K562 (cell line): ENCODE data around the gene SLC39A9. TPM values are rescaled to one million over a fixed set of nuclear protein-coding genes. Genes with fewer than 3 reads are reported as not detected.
A peak's percentile ranks its signal among the peaks of the same experiment; 100 is the strongest.

Experiments
- CSDE1 ChIP-seq, 2 experiments: fragments of 450-650 bp; IDR thresholded peaks; 2 replicates each; pipeline ENCODE4 v1.6.1; 2016; ENCODE audit warnings: mild to moderate bottlenecking in 1 of 2
- FOXK1 ChIP-seq: sonication (generic); formaldehyde crosslinking; IDR thresholded peaks from 2 replicates; pipeline ENCODE4 v1.8.0; 2022; ENCODE audit warnings: missing genetic modification reagents, mild to moderate bottlenecking, borderline replicate concordance
- KAT7 ChIP-seq: sonication (generic); formaldehyde crosslinking; IDR thresholded peaks from 2 replicates; pipeline ENCODE4 v1.8.0; 2022; ENCODE audit warnings: missing genetic modification reagents, mild to moderate bottlenecking, borderline replicate concordance
- KAT8 ChIP-seq: fragments of 450-650 bp; IDR thresholded peaks from 2 replicates; pipeline ENCODE4 v1.6.1; 2016; ENCODE audit warnings: low read depth, mild to moderate bottlenecking
- OTX1 ChIP-seq: fragments of 450-650 bp; formaldehyde crosslinking; IDR thresholded peaks from 2 replicates; pipeline ENCODE4 v1.4.0; 2022; ENCODE audit warnings: mild to moderate bottlenecking
- RBM17 ChIP-seq: fragments of 200-400 bp; formaldehyde crosslinking; IDR thresholded peaks from 2 replicates; pipeline ENCODE4 v1.6.1; 2017; ENCODE audit warnings: low read depth, mild to moderate bottlenecking, low read length, borderline replicate concordance
- SLC30A9 ChIP-seq: fragments of 250-450 bp; sonication (Bioruptor Pico); IDR thresholded peaks from 2 replicates; pipeline ENCODE4 v1.8.0; 2022; ENCODE audit warnings: mild to moderate bottlenecking, moderate library complexity
- ZNF146 ChIP-seq: IDR thresholded peaks from one replicate; pipeline ENCODE4 v1.6.1; 2018; ENCODE audit warnings: missing compliant biosample characterization; ENCODE audit not compliant: unreplicated experiment
- ZZZ3 ChIP-seq: fragments of 450-650 bp; IDR thresholded peaks from 2 replicates; pipeline ENCODE4 v1.6.1; 2016; ENCODE audit warnings: antibody characterized with exemption, mild to moderate bottlenecking, moderate library complexity
- polyA plus RNA-seq, 8 experiments: library from polyadenylated mRNA; depleted of rRNA in 4 of 8; stranded (reverse) in 5 of 8; unstranded in 3 of 8; fragments of >200 nt; fragmentation: Nextera tagmentation in 2 of 8; fragmentation: Illumina TruSeq in 1 of 8; extraction: Ambion mirVana in 2 of 8; extraction: Trizol in 1 of 8; gene quantifications; 2 replicates each; pipeline versions ENCODE4 v1.2.1 to v1.2.3, GENCODE V29; 2011 to 2014; ENCODE audit warnings: inconsistent platforms in 1 of 8, missing spikeins in 1 of 8
- total RNA-seq, 7 experiments: library from RNA; depleted of rRNA in 6 of 7; stranded (reverse); fragments of >200 nt in 6 of 7; fragmentation: Illumina TruSeq in 2 of 7; extraction: Trizol in 2 of 7; gene quantifications; 2 replicates each; pipeline versions ENCODE4 v1.2.1 to v1.2.3, GENCODE V29; 2011 to 2021; ENCODE audit warnings: low replicate concordance in 1 of 7
- TF ChIP-seq, protein P1 (sequence below): sonication (generic); formaldehyde crosslinking; IDR thresholded peaks from 2 replicates; pipeline ENCODE4 v1.8.0; 2022; ENCODE audit warnings: mild to moderate bottlenecking, missing genetic modification reagents
- TF ChIP-seq, protein P2 (sequence below): sonication (generic); formaldehyde crosslinking; IDR thresholded peaks from 2 replicates; pipeline ENCODE4 v1.8.0; 2022; ENCODE audit warnings: missing genetic modification reagents, mild to moderate bottlenecking, borderline replicate concordance
- TF ChIP-seq, protein P3 (sequence below), 3 experiments: fragments of 200-800 bp in 1 of 3; fragments of 250-450 bp in 1 of 3; fragments of 450-650 bp in 1 of 3; sonication (Bioruptor Pico) in 1 of 3; sonication (Bioruptor generic) in 1 of 3; formaldehyde crosslinking in 1 of 3; IDR thresholded peaks; 2 replicates each; pipeline versions ENCODE4 v1.6.1 to v1.8.0; 2016 to 2022; ENCODE audit warnings: mild to moderate bottlenecking in 2 of 3, missing genetic modification characterization in 2 of 3, missing compliant biosample characterization in 1 of 3, moderate library complexity in 1 of 3
- TF ChIP-seq, protein P4 (sequence below): fragments of 150-350 bp; conservative IDR thresholded peaks from 2 replicates; pipeline ENCODE4 v1.6.1; 2014; ENCODE audit warnings: low read length
- TF ChIP-seq, protein P5 (sequence below): fragments of 450-650 bp; IDR thresholded peaks from 2 replicates; pipeline ENCODE4 v1.6.1; 2014; ENCODE audit warnings: low read depth, mild to moderate bottlenecking, moderate library complexity, borderline replicate concordance

The SLC39A9 gene
- total and polyA plus RNA-seq, 9 of the 15 experiments (the other 6 are each of a cell fraction or from before 2014, with no cell fraction given) = 18.4 to 66.0 (median 32.5) TPM

DNA sequence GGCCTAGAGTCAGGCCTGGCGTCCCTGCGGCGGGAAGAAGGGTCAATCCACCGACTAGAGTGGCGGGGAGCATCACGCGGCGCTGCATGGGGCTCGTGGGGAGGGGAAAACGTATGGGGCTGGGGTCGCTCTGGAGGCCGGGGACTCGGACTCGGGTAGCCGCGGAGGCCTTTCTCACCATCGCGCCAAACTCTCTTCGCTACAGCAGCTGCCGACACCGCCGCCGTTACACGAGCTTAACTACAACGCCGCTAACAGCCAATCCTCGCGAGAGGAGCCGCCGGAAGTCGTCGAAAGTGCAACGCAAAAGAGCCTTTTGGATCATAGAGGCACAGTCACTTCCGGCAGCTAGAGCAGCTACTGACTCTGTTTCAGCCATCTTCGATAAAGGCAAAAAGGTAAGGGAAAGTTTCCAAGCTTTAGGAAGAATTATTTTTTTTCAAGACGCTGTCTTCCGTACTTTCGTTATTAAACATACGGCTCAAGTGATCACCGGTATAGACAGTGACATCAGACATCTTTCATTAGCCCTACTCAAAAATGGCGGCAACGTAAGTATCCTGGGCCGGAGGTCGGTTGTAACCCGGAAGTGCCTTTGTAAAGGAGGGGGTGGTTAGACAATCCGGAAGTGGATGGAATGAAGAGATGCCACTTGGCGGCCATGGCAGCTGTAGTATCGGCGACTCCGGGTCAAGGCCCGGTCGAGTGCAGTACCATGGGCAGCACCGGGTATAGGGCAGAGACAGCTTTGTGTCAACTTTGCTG is at the start of gene SLC39A9, which contains the start of gene ERH (continued):
- TF ChIP-seq, protein P1, sequence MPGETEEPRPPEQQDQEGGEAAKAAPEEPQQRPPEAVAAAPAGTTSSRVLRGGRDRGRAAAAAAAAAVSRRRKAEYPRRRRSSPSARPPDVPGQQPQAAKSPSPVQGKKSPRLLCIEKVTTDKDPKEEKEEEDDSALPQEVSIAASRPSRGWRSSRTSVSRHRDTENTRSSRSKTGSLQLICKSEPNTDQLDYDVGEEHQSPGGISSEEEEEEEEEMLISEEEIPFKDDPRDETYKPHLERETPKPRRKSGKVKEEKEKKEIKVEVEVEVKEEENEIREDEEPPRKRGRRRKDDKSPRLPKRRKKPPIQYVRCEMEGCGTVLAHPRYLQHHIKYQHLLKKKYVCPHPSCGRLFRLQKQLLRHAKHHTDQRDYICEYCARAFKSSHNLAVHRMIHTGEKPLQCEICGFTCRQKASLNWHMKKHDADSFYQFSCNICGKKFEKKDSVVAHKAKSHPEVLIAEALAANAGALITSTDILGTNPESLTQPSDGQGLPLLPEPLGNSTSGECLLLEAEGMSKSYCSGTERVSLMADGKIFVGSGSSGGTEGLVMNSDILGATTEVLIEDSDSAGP (CRISPR knock-in tag) = no peak
- TF ChIP-seq, protein P2, sequence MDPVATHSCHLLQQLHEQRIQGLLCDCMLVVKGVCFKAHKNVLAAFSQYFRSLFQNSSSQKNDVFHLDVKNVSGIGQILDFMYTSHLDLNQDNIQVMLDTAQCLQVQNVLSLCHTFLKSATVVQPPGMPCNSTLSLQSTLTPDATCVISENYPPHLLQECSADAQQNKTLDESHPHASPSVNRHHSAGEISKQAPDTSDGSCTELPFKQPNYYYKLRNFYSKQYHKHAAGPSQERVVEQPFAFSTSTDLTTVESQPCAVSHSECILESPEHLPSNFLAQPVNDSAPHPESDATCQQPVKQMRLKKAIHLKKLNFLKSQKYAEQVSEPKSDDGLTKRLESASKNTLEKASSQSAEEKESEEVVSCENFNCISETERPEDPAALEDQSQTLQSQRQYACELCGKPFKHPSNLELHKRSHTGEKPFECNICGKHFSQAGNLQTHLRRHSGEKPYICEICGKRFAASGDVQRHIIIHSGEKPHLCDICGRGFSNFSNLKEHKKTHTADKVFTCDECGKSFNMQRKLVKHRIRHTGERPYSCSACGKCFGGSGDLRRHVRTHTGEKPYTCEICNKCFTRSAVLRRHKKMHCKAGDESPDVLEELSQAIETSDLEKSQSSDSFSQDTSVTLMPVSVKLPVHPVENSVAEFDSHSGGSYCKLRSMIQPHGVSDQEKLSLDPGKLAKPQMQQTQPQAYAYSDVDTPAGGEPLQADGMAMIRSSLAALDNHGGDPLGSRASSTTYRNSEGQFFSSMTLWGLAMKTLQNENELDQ (CRISPR knock-in tag) = no peak
- TF ChIP-seq, protein P3, sequence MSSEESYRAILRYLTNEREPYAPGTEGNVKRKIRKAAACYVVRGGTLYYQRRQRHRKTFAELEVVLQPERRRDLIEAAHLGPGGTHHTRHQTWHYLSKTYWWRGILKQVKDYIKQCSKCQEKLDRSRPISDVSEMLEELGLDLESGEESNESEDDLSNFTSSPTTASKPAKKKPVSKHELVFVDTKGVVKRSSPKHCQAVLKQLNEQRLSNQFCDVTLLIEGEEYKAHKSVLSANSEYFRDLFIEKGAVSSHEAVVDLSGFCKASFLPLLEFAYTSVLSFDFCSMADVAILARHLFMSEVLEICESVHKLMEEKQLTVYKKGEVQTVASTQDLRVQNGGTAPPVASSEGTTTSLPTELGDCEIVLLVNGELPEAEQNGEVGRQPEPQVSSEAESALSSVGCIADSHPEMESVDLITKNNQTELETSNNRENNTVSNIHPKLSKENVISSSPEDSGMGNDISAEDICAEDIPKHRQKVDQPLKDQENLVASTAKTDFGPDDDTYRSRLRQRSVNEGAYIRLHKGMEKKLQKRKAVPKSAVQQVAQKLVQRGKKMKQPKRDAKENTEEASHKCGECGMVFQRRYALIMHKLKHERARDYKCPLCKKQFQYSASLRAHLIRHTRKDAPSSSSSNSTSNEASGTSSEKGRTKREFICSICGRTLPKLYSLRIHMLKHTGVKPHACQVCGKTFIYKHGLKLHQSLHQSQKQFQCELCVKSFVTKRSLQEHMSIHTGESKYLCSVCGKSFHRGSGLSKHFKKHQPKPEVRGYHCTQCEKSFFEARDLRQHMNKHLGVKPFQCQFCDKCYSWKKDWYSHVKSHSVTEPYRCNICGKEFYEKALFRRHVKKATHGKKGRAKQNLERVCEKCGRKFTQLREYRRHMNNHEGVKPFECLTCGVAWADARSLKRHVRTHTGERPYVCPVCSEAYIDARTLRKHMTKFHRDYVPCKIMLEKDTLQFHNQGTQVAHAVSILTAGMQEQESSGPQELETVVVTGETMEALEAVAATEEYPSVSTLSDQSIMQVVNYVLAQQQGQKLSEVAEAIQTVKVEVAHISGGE (CRISPR knock-in tag; IDR thresholded peaks at IDR 0.05) = peak in 1 of 3 experiments; percentile 92; a peak in 2 of 6 replicates
- TF ChIP-seq FOXK1 (no peak), KAT8 (no peak), ZNF146 (CRISPR knock-in tag) (no peak), SLC30A9 (no peak), CSDE1 (IDR thresholded peaks at IDR 0.05) (peak in 1 of 2 experiments; percentile 78; a peak in 2 of 4 replicates), RBM17 (no peak), OTX1 (CRISPR knock-in tag) (no peak), KAT7 (CRISPR knock-in tag) (no peak), ZZZ3 (peak; percentile 91)
- TF ChIP-seq, protein P4, sequence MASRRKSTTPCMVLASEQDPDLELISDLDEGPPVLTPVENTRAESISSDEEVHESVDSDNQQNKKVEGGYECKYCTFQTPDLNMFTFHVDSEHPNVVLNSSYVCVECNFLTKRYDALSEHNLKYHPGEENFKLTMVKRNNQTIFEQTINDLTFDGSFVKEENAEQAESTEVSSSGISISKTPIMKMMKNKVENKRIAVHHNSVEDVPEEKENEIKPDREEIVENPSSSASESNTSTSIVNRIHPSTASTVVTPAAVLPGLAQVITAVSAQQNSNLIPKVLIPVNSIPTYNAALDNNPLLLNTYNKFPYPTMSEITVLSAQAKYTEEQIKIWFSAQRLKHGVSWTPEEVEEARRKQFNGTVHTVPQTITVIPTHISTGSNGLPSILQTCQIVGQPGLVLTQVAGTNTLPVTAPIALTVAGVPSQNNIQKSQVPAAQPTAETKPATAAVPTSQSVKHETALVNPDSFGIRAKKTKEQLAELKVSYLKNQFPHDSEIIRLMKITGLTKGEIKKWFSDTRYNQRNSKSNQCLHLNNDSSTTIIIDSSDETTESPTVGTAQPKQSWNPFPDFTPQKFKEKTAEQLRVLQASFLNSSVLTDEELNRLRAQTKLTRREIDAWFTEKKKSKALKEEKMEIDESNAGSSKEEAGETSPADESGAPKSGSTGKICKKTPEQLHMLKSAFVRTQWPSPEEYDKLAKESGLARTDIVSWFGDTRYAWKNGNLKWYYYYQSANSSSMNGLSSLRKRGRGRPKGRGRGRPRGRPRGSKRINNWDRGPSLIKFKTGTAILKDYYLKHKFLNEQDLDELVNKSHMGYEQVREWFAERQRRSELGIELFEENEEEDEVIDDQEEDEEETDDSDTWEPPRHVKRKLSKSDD = no peak; the same call in 1 of the 2 replicates
- TF ChIP-seq, protein P5, sequence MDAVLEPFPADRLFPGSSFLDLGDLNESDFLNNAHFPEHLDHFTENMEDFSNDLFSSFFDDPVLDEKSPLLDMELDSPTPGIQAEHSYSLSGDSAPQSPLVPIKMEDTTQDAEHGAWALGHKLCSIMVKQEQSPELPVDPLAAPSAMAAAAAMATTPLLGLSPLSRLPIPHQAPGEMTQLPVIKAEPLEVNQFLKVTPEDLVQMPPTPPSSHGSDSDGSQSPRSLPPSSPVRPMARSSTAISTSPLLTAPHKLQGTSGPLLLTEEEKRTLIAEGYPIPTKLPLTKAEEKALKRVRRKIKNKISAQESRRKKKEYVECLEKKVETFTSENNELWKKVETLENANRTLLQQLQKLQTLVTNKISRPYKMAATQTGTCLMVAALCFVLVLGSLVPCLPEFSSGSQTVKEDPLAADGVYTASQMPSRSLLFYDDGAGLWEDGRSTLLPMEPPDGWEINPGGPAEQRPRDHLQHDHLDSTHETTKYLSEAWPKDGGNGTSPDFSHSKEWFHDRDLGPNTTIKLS = peak; percentile 95
